HUES6 (cell line): ENCODE results near the gene KIRREL3.

ENCODE experiments used
- H3K27ac ChIP-seq: 2 replicates; pipeline ENCODE4 v1.7.0; 2013; ENCODE audit warnings: low read depth, mild to moderate bottlenecking, low read length, inconsistent platforms
- H3K27me3 ChIP-seq: 2 replicates; pipeline ENCODE4 v1.6.1; 2013; ENCODE audit warnings: low read length; ENCODE audit not compliant: control insufficient read depth, insufficient read depth
- H3K36me3 ChIP-seq: 2 replicates; pipeline ENCODE4 v1.6.1; 2013; ENCODE audit warnings: low read length; ENCODE audit not compliant: control insufficient read depth, insufficient read depth
- H3K4me1 ChIP-seq: 2 replicates; pipeline ENCODE4 v1.6.1; 2013; ENCODE audit warnings: low read length; ENCODE audit not compliant: control insufficient read depth, insufficient read depth
- H3K4me3 ChIP-seq: 2 replicates; pipeline ENCODE4 v1.5.1; 2013; ENCODE audit warnings: low read depth, low read length
- H3K9ac ChIP-seq: one replicate; pipeline ENCODE4 v1.6.1; 2013; ENCODE audit warnings: mild to moderate bottlenecking, low read length
- H3K9me3 ChIP-seq: 2 replicates; pipeline ENCODE4 v1.6.1; 2013; ENCODE audit warnings: low read depth, low read length; ENCODE audit not compliant: control insufficient read depth, insufficient read depth

The KIRREL3 gene

DNA sequence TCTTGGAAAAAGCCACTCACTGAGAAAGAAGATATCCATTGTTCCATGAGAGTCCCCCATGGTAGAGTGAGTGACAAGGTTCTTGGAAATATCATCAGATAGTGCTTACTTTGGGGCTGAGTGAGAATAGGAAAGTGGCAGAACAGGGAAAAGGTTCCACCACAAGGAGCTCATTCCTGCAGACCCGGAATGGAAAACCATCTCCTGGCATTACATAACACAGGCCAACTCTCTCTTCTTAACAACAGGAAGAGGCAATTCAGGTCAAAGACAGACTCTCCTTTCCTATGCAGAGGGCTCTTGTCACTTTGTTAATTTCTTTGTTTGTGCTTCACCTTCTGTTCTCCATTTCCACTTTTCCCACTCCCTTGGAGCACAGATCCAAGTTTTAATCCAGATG is 259.7 kb downstream of the KIRREL3 start:
- H3K27ac ChIP-seq, result no peak overlapping the region
- H3K27me3 ChIP-seq, result no peaks in the 10 kb centered on the region
- H3K4me1 ChIP-seq, result peaks cover 26% of the 10 kb centered on the region
- H3K9me3 ChIP-seq, result no peaks in the 10 kb centered on the region
- H3K4me3 ChIP-seq, result no peak overlapping the region
- no peaks in the 10 kb centered on the region for H3K36me3 ChIP-seq
- no peak overlapping the region for H3K9ac ChIP-seq

DNA sequence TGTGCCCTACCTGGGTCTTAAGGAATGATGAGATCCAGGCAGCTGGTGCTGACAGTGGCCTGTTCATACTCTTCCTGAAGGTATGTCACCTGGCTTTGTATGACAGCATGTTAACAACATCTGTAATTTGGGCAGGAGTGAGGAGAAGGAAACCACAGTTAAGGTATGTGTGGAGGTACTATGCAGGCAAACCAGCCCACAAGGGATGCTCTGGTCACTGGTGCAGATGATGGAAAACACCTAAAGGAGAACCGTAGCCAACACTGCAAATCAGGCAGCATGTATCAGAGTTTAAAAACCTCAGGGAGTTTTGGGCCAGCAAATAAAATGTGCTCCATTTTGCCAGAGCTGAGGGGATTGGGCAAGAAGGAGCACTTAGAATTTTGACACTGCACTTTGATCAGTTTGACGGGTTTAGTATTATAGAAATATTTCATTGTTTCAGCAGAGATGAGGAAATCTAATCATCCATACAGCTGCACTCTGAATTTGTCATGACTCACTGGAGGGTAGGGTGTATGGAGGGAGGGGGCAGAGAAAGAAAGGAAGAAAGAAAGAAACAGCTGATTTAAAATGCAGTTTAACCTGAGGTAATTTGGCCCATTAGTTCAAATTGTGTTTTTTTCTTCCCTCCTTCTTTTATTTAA is 260.9 kb downstream of the KIRREL3 start:
- no peaks in the 10 kb centered on the region for H3K36me3 ChIP-seq
- no peak overlapping the region for H3K4me3 ChIP-seq
- no peaks in the 10 kb centered on the region for H3K9me3 ChIP-seq
- no peak overlapping the region for H3K9ac ChIP-seq
- peaks cover 26% of the 10 kb centered on the region for H3K4me1 ChIP-seq
- no peak overlapping the region for H3K27ac ChIP-seq
- peaks cover 2% of the 10 kb centered on the region; the same call in 1 of the 2 replicates for H3K27me3 ChIP-seq

DNA sequence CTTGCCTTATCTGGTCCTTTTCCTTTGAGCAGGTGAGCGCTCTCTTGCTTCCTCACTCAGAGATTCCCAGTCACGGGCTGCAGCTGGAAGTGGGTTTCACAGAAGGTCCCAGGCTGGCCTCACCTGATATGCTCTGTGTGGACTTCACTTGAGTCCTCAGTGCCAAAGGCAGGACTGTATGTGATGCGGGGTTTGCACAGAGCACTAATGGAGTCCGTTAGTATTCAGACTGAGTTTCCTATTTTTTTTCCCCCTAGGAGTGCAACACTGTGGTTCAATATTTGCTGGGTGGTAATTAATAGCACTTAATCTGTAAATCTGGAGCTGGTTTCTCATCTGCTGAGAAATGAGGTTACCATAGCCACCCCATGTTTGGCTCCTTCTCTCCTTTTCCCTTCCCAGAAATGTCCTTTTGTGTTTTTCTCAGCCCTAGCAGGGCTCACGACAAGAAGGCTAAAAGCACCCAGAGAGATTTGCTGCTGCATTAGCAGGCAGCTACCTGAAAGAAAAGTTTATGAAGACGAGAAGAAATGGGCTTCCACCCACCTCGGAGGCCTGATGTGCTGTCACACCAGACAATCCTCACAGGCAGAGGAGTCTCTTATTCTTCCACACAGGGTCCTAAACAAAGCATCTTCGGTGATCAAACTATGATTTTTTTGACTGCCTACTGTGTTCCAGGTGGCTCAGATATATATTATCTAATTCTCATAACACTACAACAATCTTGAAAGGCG is 262.1 kb downstream of the KIRREL3 start:
- no peaks in the 10 kb centered on the region for H3K9me3 ChIP-seq
- H3K27me3 ChIP-seq, result peaks cover 3% of the 10 kb centered on the region; the same call in 1 of the 2 replicates
- no peak overlapping the region for H3K27ac ChIP-seq
- H3K9ac ChIP-seq, result no peak overlapping the region
- H3K36me3 ChIP-seq, result no peaks in the 10 kb centered on the region
- peaks cover 26% of the 10 kb centered on the region for H3K4me1 ChIP-seq
- H3K4me3 ChIP-seq, result no peak overlapping the region

DNA sequence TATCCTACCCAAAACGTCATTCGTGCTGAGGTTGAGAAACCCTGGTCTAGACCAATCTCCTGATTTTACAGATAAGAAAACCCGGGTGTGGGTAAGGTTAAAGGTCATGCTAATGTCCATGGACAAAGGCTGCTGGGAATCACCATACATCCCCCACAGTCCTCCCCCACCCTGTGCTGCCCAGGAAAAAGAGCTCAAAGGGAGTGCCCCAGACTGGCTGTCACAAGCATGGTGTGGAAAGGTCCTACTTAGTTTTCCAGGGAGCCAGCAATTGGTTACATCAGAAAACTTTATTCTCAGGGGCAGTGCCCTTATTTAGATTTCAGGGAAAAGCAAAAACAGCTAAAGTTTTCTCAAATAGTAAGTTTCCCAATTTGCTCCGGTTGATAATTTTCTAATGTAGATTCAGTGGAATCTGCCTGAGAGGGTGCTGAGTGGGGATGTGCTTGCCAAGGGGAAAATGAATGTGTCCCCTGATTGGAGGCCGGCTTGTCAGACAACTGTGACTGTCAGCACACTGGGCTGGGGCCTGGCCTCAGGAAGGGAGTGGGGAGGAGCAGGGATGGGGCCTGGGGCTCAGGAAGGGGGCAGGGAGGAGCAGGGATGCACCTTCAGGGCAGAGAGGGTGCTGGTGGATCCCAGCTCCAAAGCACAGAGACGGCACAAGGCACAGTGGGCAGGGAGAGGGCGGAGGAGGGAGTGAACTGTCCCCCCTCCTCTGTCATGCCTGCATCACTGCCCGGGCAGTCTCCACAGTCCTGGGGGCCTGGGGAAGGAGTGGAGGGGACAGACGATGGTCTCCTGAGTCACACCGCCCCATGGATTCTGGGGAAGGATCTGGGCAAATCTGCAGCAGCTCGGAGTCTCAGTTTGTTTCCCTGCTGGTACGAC is 263.6 kb downstream of the KIRREL3 start:
- Histone ChIP-seq H3K36me3 (no peaks in the 10 kb centered on the region), H3K27me3 (peaks cover 3% of the 10 kb centered on the region; the same call in 1 of the 2 replicates), H3K4me1 (peaks cover 24% of the 10 kb centered on the region), H3K4me3 (no peak overlapping the region), H3K9me3 (no peaks in the 10 kb centered on the region), H3K9ac (no peak overlapping the region), H3K27ac (no peak overlapping the region)

DNA sequence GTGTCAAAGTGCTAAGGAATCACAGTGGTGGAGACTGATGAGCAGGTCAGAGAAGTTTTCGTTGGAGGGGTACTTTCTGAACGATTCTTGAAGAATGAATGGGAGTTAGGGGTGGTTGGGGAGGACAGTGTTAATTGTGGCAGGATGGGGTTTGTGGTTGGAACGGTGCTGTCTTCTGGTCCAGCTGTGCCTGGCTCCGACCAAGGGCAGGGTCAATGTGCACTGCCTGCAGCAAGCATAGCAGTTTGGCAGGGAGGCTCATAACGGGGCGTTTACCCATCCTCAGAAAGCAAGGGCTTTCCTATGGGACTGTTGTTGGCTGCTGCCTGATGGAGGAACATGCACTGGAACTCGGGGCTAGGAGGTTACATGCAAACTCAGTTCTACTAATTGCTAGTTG is 265.8 kb downstream of the KIRREL3 start:
- Histone ChIP-seq H3K27ac (no peak overlapping the region), H3K9ac (no peak overlapping the region), H3K9me3 (no peaks in the 10 kb centered on the region), H3K27me3 (peaks cover 3% of the 10 kb centered on the region; the same call in 1 of the 2 replicates), H3K36me3 (no peaks in the 10 kb centered on the region), H3K4me3 (no peak overlapping the region), H3K4me1 (peaks cover 8% of the 10 kb centered on the region; the same call in 1 of the 2 replicates)

DNA sequence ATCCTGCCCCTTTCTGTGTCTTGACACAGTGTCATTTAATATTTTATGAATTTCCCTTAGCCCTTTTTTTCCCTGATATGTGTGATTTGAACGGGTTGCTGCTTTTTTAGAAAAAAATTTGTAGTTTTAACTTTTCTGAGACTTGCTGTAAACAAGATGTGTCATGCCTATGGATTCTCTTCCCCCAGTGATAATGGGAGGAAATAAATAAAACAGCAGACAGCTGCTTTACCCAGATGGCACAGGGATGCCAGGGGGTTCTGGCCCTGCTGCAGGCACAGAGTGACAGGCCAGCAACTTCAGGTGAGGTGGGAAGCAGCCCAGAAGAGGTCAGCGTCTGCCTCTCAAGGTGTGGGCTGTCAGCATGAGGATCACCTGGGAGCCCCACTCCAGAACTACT is 266.9 kb downstream of the KIRREL3 start:
- Histone ChIP-seq H3K4me1 (peaks cover 6% of the 10 kb centered on the region; the same call in 1 of the 2 replicates), H3K27ac (no peak overlapping the region), H3K9me3 (no peaks in the 10 kb centered on the region), H3K27me3 (peaks cover 3% of the 10 kb centered on the region; the same call in 1 of the 2 replicates), H3K9ac (no peak overlapping the region), H3K36me3 (no peaks in the 10 kb centered on the region), H3K4me3 (no peak overlapping the region)

DNA sequence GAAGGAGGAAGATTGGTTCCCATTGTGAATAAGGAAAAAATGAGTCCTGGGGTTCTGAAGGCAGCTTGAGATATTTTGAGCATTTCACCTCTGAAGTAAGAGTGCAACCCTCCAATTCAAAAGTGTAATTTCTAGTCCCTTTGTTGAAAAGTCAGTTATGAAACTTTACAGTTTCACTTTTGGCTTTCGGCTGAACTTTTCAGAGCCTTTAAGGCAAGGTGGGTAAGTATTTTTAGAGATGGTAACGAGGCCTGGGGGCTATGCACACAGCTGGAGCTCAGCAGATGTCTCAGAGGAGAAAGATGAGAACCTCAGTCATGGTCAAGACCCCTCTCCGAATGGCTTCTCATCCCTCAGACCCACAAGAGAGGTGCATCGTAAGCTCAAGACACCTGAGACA is 267.6 kb downstream of the KIRREL3 start:
- no peak overlapping the region for H3K27ac ChIP-seq
- peaks cover 3% of the 10 kb centered on the region; the same call in 1 of the 2 replicates for H3K27me3 ChIP-seq
- H3K4me3 ChIP-seq, result no peak overlapping the region
- no peak overlapping the region for H3K9ac ChIP-seq
- no peaks in the 10 kb centered on the region for H3K9me3 ChIP-seq
- H3K4me1 ChIP-seq, result peaks cover 6% of the 10 kb centered on the region; the same call in 1 of the 2 replicates
- H3K36me3 ChIP-seq, result no peaks in the 10 kb centered on the region

DNA sequence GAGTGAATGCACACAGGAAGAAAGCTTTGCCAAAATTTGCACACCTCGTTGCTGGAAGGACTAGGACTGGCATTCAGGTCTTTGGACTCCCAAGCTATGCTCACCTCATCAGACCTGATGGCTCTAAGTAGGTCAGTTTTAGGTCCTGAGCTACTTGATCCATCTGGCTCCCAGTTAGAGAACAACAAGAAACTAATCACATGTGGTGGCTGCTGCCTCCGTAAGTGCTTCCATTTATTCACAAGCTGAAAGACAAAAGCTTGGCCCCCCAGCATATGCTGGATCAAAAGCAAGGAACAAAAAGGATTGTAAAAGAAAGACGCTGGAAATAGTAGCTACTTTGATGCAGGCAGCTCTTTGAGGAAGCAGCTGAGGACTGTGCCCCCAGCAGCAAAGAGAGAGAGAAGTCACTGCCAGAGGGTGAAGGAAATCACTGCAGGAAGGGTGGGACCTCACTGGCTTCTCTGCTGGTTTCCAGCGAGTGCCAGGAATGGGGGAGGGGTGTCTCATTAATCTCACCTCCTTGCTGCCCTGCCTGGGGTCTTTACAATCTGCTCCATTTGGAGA is 268.9 kb downstream of the KIRREL3 start:
- no peak overlapping the region for H3K27ac ChIP-seq
- H3K27me3 ChIP-seq, result peaks cover 3% of the 10 kb centered on the region; the same call in 1 of the 2 replicates
- H3K9me3 ChIP-seq, result no peaks in the 10 kb centered on the region
- H3K4me1 ChIP-seq, result peaks cover 6% of the 10 kb centered on the region; the same call in 1 of the 2 replicates
- no peak overlapping the region for H3K9ac ChIP-seq
- no peaks in the 10 kb centered on the region for H3K36me3 ChIP-seq
- H3K4me3 ChIP-seq, result no peak overlapping the region

DNA sequence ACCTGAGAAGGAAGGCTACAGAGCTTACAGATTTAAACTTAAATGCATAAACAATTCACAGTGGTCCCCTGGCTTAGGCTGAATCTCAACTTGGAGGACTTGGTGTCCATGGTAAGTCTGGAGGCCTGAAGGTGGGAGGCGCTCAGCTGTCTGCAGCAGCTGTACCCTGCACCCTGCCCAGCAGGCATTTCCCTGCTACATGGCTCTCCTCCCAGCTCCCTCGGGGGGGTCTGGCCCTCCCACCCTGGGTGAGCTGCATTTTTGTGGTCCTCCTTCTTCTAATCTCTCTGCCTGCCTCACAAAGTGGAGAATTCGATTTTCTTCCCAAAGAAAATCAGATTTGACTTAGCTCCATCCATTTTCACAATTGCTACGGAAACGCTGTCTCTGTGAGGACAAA is 273.2 kb downstream of the KIRREL3 start:
- Histone ChIP-seq H3K9ac (no peak overlapping the region), H3K27ac (no peak overlapping the region), H3K4me1 (peaks cover 6% of the 10 kb centered on the region; the same call in 1 of the 2 replicates), H3K36me3 (no peaks in the 10 kb centered on the region), H3K27me3 (0 out of 2 replicates have a peak, but pooled peaks cover 2% of the 10 kb centered on the region), H3K4me3 (no peak overlapping the region), H3K9me3 (no peaks in the 10 kb centered on the region)

DNA sequence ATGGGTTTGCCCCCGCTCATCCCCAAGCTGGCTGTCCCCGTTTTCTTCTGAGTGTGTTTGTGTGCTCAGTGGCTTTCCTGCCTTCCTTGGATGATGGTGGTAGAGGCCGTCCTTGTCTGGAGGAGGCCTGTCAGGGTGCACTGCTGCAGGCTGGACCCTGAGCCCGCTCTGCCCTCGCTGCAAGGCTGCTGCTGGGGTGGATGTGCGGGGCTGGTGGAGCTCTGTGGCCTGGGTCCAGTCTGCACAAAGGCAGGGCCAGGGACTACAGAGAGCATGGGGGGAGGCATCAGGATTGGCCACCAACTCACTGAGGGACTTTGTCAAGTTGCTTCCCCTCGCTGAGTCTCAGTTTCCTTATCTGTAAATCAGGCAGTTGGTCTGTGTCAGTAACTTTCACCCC is 275.0 kb downstream of the KIRREL3 start:
- no peak overlapping the region for H3K4me3 ChIP-seq
- no peaks in the 10 kb centered on the region for H3K4me1 ChIP-seq
- 0 out of 2 replicates have a peak, but pooled peaks cover 2% of the 10 kb centered on the region for H3K27me3 ChIP-seq
- H3K9me3 ChIP-seq, result no peaks in the 10 kb centered on the region
- no peak overlapping the region for H3K9ac ChIP-seq
- H3K36me3 ChIP-seq, result no peaks in the 10 kb centered on the region
- H3K27ac ChIP-seq, result no peak overlapping the region
